ENCODE results near the gene PCDHB3.
"Not testable (repeated sequence)": the region's sequence is repeated elsewhere in the genome, so short reads cannot be mapped to it uniquely, and the experiment has no call there.

PCDHB3 gene

GRCh38 chr5:141100243-141100805 lies at the start of gene PCDHB3:
TSS of gene PCDHB3 (plus strand) at chr5:141100473. CDS start at chr5:141100650, 177 bp downstream.
- in situ Hi-C loops (cut with MboI; ENCODE audit: low sequenced_read_pairs): no loop called here

- in situ Hi-C loops (cut with MboI; ENCODE audit: low sequenced_read_pairs): no loop called here
Measured at GRCh38 chr5:141050622-141051520, 49.4 kb upstream of the PCDHB3 start, which contains the start of gene PCDHB1. TSS of gene PCDHB1 (plus strand) at chr5:141051374. CDS start at chr5:141051471, 97 bp downstream.

- in situ Hi-C loops (cut with MboI; ENCODE audit: low sequenced_read_pairs): no loop called here
Measured at GRCh38 chr5:141051521-141051866, 48.8 kb upstream of the PCDHB3 start.

GRCh38 chr5:141077826-141078225 lies 22.4 kb upstream of the PCDHB3 start:
- in situ Hi-C loops (cut with MboI; ENCODE audit: low sequenced_read_pairs): no loop called here

GRCh38 chr5:141082228-141082627 lies 18.0 kb upstream of the PCDHB3 start:
- in situ Hi-C loops (cut with MboI; ENCODE audit: low sequenced_read_pairs): no loop called here

GRCh38 chr5:141084487-141084989 lies 15.7 kb upstream of the PCDHB3 start:
- in situ Hi-C loops (cut with MboI; ENCODE audit: low sequenced_read_pairs): no loop called here

- in situ Hi-C loops (cut with MboI; ENCODE audit: low sequenced_read_pairs): no loop called here
Measured at GRCh38 chr5:141094481-141095262, 5.6 kb upstream of the PCDHB3 start, which contains the start of gene PCDHB2. TSS of gene PCDHB2 (plus strand) at chr5:141094615. CDS start at chr5:141094791, 176 bp downstream.

GRCh38 chr5:141095263-141095641 lies 5.0 kb upstream of the PCDHB3 start:
- in situ Hi-C loops (cut with MboI; ENCODE audit: low sequenced_read_pairs): no loop called here

GRCh38 chr5:141096181-141096580 lies 4.1 kb upstream of the PCDHB3 start:
- in situ Hi-C loops (cut with MboI; ENCODE audit: low sequenced_read_pairs): not testable (repeated sequence)

GRCh38 chr5:141096586-141096985 lies 3.7 kb upstream of the PCDHB3 start:
- in situ Hi-C loops (cut with MboI; ENCODE audit: low sequenced_read_pairs): not testable (repeated sequence)

GRCh38 chr5:141101059-141101458 lies 786 bp downstream of the PCDHB3 start:
- in situ Hi-C loops (cut with MboI; ENCODE audit: low sequenced_read_pairs): no loop called here

- in situ Hi-C loops (cut with MboI; ENCODE audit: low sequenced_read_pairs): not testable (repeated sequence)
Measured at GRCh38 chr5:141102070-141102469, 1.8 kb downstream of the PCDHB3 start.

- in situ Hi-C loops (cut with MboI; ENCODE audit: low sequenced_read_pairs): not testable (repeated sequence)
Measured at GRCh38 chr5:141102471-141102870, 2.2 kb downstream of the PCDHB3 start.

- in situ Hi-C loops (cut with MboI; ENCODE audit: low sequenced_read_pairs): no loop called here
Measured at GRCh38 chr5:141105350-141105749, 5.1 kb downstream of the PCDHB3 start.

- in situ Hi-C loops (cut with MboI; ENCODE audit: low sequenced_read_pairs): no loop called here
Measured at GRCh38 chr5:141119250-141119649, 19.0 kb downstream of the PCDHB3 start.

- in situ Hi-C loops (cut with MboI; ENCODE audit: low sequenced_read_pairs): no loop called here
Measured at GRCh38 chr5:141121563-141121962, 21.3 kb downstream of the PCDHB3 start, which contains the start of gene PCDHB4. TSS of gene PCDHB4 (plus strand) at chr5:141121818. CDS start at chr5:141121999, 181 bp downstream.

GRCh38 chr5:141121985-141122384 lies 21.7 kb downstream of the PCDHB3 start:
- in situ Hi-C loops (cut with MboI; ENCODE audit: low sequenced_read_pairs): no loop called here

- in situ Hi-C loops (cut with MboI; ENCODE audit: low sequenced_read_pairs): not testable (repeated sequence)
Measured at GRCh38 chr5:141123396-141124135, 23.3 kb downstream of the PCDHB3 start.

GRCh38 chr5:141127305-141127704 lies 27.0 kb downstream of the PCDHB3 start:
- in situ Hi-C loops (cut with MboI; ENCODE audit: low sequenced_read_pairs): no loop called here

- in situ Hi-C loops (cut with MboI; ENCODE audit: low sequenced_read_pairs): no loop called here
Measured at GRCh38 chr5:141135030-141135717, 34.9 kb downstream of the PCDHB3 start, which contains the start of gene PCDHB5. TSS of gene PCDHB5 (plus strand) at chr5:141135206. CDS start at chr5:141135435, 229 bp downstream.
